ENCODE results near the gene HAUS5.

HAUS5 gene

DNA sequence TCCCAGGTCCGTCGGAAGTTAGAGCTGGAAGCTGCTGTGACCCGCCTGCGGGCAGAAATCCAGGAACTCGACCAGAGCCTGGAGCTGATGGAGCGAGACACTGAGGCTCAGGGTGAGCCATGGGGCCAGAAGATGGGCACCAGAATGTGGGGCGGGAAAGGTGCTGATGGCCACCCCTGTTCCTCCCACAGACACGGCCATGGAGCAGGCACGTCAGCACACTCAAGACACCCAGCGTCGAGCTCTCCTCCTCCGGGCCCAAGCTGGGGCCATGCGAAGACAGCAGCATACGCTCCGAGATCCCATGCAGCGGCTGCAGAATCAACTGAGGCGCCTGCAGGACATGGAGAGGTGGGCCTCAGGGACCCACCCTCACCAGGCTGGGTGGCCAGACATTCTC is 2.5 kb downstream of the HAUS5 start:
- TF ChIP-seq, protein P1, sequence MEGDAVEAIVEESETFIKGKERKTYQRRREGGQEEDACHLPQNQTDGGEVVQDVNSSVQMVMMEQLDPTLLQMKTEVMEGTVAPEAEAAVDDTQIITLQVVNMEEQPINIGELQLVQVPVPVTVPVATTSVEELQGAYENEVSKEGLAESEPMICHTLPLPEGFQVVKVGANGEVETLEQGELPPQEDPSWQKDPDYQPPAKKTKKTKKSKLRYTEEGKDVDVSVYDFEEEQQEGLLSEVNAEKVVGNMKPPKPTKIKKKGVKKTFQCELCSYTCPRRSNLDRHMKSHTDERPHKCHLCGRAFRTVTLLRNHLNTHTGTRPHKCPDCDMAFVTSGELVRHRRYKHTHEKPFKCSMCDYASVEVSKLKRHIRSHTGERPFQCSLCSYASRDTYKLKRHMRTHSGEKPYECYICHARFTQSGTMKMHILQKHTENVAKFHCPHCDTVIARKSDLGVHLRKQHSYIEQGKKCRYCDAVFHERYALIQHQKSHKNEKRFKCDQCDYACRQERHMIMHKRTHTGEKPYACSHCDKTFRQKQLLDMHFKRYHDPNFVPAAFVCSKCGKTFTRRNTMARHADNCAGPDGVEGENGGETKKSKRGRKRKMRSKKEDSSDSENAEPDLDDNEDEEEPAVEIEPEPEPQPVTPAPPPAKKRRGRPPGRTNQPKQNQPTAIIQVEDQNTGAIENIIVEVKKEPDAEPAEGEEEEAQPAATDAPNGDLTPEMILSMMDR (IDR thresholded peaks at IDR 0.05): no peak

DNA sequence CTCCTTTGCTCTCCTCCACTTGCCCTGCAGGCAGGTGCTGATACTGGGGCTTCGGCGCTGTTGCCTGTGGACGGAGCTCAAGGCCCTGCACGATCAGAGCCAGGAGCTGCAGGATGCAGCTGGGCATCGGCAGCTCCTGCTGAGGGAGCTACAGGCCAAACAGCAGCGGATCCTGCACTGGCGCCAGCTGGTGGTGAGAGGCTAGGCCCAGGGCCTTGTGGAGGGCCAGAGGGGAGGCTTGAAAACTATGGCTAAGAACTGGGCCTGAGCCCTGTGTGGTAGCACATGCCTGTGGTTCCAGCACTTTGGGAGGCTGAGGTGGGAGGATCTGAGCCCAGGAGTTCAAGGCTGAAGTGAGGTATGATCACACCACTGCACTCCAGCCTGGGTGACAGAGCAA is 6.3 kb downstream of the HAUS5 start:
- TF ChIP-seq, protein P1 (IDR thresholded peaks at IDR 0.05): no peak

DNA sequence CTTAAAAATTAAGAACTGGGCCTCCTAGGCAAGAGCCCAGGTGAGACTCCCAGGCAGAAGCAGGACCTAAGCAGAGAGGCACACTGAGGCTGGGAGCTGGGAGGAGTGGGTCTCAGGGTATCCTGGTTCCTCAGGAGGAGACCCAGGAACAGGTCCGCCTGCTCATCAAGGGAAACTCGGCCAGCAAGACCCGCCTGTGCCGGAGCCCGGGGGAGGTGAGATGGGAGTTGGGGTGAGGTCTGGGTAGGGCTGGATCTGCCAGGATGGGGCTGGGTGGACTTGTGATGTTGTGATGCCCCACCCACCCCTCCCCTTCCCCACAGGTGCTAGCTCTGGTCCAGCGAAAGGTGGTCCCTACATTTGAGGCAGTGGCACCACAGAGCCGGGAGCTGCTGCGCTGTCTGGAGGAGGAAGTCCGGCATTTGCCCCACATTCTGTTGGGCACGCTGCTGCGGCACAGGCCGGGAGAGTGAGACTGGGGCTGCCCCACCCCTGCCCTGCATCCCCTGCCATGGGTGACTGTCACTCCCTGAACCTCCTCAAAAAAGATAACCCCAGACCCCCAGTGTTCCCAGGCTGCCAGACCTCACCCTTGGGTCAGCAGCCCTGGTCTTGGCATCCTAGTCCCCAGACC is 6.9 kb downstream of the HAUS5 start:
- TF ChIP-seq, protein P1 (IDR thresholded peaks at IDR 0.05): no peak

DNA sequence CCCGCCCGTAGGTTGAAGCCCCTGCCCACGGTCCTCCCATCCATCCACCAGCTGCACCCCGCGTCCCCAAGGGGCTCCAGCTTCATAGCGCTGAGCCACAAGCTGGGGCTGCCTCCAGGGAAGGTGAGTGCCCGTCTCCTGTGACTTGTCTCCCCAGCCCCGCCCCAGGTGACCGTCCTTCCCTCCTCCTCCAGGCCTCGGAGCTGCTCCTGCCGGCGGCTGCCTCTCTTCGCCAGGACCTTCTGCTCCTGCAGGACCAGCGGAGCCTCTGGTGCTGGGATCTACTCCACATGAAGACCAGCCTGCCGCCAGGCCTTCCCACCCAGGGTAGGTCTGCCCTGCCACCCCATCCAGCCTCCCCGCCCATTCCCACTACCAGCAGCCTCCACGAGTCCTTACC is 7.5 kb downstream of the HAUS5 start:
- TF ChIP-seq, protein P1 (IDR thresholded peaks at IDR 0.05): no peak

DNA sequence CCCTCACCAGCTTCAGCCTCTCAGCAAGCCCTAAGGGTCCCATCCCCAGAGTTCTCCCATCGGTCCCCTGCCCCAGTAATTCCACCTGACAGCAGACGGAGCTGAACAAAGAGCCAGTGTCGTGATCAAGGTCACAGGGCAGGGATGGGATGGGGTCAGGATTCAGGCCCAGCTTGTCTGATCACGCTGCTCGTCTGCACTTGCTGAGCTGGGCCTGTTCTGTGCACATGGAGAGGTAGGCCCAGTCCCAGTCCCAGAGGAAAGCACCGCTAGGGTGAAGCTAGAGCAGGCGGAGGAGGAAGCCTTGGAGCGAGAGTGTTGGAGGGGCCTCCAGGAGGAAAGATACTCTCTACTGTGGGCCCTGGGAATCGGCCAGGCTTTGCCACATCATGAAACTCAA is 9.2 kb downstream of the HAUS5 start:
- TF ChIP-seq, protein P1 (IDR thresholded peaks at IDR 0.05): no peak

DNA sequence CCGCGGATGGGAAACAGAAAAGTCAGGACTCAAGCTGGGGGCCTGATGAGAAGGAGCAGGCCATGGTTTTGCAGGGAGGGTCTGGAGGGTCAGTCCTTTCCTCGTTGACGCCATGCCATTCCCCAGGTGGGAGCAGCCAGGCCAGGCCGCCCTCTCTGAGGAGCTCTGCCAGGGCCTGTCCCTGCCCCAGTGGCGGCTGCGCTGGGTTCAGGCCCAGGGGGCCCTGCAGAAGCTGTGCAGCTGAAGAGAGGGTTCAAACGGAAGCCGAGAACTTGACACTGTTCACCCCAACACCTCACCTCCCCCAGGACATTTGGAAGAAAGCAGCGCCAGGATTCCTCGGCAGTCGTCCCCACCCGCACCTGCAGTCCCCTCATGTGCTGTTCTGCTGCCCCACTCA is 10.2 kb downstream of the HAUS5 start:
- TF ChIP-seq, protein P1 (IDR thresholded peaks at IDR 0.05): no peak

DNA sequence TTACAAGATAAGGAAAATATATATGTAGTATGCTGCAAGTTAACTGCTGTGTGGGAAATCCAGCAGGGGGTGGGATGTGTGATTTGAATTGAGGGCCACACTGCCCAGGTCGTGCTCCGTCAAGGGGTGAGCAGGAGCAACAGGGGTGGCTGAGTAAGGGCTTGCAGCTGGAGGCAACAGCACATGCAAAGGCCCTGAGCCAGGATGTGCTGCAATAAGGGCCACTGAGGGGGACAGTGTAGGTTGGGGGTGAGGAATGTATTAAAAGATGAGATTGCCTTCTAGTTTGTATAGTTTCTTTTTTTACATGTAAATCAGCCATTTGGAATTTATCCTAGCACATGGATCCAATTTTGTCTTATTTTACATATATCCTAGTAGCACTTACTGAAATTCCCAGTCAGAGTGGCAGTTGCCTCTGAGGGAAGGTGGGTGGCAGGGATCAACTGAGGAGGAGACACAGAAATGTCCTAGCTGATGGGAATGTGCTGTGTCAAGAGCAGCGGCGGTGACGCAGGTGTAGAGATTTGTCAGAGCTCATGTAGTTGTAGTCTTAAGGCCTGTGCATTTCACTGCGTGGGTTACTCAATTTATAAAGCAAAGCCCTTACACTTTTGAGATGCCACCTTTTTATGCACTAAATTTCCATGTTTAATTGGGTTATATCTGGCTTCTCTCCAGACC is 10.9 kb downstream of the HAUS5 start:
- TF ChIP-seq, protein P1 (IDR thresholded peaks at IDR 0.05): no peak

DNA sequence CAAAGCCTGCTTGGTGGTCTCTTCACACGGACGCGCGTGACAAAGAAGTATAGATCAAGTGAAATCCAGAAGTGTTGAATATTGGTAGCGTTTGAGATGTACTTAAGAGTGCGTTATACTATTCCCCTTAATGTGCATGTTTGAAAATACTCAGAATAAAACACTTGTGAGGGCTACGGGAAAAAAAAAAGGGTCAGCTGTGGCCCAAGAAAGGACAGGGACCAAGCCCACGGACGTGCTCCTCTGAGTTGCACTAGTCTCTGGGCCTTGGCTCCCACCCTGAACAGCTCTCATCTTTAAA is 15.7 kb downstream of the HAUS5 start:
- TF ChIP-seq, protein P1 (IDR thresholded peaks at IDR 0.05): no peak
